ENCODE measurements around the gene NCKAP5. TPM values are rescaled to one million over a fixed set of nuclear protein-coding genes. Genes with fewer than 3 reads are reported as not detected.
"Not testable (repeated sequence)": the region's sequence is repeated elsewhere in the genome, so short reads cannot be mapped to it uniquely, and the experiment has no call there.

Gene NCKAP5
- total RNA-seq, 1 experiment from 2014 or later, result 8.5 TPM

DNA sequence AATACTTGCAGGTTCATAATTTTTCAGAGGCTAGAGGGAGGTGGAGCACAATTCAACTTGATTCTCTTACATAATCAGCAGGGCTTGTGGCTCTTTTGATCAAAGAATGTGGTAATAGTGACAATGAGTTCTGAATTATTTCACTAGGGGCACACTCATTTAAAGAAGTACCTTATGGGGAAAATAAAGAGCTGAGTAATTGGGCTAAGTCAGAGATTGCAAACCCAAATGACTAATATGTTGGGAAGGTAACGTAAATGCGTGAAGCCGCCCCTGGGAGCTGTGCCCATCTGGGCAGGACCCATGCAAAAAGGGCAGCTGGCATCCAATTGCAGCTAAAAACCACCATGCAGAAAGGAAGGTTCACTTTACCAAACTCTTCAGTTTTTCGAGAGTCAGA is 35.3 kb downstream of the NCKAP5 start:
- DNase-seq (ENCODE audit: low read depth, low spot score), result no peak
- in situ Hi-C loops (cut with HindIII; ENCODE audit: low pct_unique_long_range_greater_than_20kb, low sequenced_read_pairs), result no loop called here

DNA sequence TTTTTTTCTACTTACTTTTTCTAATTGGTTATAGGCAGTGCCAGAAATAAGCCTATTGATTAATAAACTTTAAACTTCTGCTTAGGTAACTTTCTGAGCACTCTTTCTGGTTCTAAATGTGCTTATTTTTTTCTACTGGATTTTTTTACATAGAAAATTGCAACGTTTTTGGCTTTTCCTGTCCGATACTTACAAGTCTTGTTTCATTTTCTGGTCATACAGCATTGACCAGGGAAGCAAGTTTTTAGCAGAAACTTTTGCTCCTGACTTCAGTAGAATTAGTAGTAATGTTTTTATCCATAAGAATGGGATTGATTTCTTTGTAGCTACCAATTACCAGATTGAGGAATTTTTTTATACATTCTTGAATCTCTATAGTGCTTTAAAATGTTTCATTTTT is 36.9 kb downstream of the NCKAP5 start:
- in situ Hi-C loops (cut with HindIII; ENCODE audit: low pct_unique_long_range_greater_than_20kb, low sequenced_read_pairs), result no loop called here
- DNase-seq (ENCODE audit: low read depth, low spot score), result no peak

DNA sequence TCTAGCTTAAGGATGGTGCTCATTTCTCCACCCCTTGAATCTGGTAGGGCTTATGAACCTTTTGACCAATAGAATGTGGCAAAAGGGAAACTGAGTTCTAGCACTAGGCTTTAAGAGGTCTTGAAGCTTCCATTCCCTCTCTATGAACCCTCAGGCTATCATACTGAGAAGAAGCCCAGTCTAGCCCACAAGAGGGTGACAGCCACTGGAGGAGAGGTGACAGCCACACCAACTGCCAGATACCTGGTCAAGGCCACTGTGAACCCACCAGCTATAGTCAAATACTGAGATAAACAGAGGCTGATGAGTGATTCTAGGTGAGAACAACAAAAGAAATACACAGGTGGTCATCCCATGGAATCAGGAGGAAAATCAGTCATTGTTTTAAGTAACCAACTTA is 37.6 kb downstream of the NCKAP5 start:
- DNase-seq (ENCODE audit: low read depth, low spot score), result no peak
- in situ Hi-C loops (cut with HindIII; ENCODE audit: low pct_unique_long_range_greater_than_20kb, low sequenced_read_pairs), result no loop called here

DNA sequence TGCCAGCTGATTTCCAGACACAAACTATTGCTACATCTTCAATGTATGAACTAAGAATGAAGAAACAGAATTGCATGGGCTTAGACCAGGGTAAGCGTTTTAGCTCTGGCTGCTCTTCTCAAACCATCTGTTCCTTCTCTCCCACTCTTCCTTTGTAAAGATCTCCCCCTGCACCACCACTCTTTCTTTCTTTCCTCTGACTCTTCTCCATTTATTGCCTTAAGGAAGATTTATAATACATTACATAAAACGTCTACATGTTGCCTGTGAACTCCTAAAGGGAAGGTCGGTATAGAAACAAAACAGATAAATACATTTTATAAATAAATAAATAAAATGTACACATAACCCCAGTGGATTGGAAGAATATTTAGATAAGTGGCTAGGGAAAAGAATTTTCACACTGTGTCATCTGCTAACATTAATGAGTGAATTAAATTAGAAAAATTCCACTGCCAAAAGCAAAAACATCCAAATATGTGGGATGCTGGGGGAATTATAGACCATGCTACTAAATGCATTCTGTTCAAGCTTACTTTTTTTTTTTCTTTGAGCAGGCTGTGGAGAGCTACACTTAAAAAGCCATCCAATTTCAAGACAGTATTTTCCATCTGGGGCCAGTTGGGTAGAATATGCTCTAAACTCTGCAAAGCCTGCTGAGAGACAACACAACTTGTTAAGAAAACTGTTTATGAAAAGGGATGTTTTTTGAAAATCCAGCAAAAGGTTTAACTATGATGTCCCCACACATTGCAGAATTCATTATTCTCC is 41.5 kb downstream of the NCKAP5 start:
- no peak for DNase-seq (ENCODE audit: low read depth, low spot score)
- in situ Hi-C loops (cut with HindIII; ENCODE audit: low pct_unique_long_range_greater_than_20kb, low sequenced_read_pairs), result no loop called here

DNA sequence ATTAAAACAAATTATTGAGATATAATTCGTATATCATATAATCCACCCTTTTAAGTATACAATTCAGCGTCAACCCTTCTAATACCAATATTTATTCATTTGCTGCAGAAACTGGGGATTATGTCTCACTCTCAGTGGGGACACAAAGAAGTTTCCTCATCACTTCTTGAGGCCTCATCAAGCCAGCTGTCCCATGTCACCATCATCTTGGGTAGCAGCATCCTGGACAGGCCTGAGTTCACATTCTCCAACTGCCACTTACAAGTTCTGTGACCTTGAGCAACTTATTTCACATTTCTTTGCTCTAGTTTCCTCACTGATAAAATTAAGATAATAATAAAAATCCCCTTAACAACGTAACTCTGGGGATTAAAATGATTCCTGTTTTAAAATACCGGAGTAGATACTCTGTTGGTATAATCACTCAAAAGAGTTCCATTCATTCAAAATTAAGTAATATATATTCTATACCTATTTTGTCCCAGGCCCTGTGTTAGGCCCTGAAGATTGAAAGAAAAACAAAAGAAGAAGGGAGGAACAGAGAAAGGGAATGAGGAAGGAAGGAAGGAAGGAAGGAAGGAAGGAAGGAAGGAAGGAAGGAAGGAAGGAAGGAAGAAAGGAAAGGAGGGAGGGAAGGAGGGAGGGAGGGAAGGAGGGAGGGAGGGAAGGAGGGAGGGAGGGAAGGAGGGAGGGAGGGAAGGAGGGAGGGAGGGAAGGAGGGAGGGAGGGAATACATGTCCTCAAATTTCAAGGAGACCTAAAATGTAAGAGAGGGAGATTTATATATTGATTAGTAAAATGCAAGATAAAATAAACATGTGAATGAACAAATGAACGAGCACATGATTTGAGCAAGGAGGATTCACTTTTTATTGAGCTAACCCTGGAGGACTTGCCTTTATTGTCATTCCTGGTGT is 42.4 kb downstream of the NCKAP5 start:
- DNase-seq (ENCODE audit: low read depth, low spot score), result no peak
- in situ Hi-C loops (cut with HindIII; ENCODE audit: low pct_unique_long_range_greater_than_20kb, low sequenced_read_pairs), result no loop called here

DNA sequence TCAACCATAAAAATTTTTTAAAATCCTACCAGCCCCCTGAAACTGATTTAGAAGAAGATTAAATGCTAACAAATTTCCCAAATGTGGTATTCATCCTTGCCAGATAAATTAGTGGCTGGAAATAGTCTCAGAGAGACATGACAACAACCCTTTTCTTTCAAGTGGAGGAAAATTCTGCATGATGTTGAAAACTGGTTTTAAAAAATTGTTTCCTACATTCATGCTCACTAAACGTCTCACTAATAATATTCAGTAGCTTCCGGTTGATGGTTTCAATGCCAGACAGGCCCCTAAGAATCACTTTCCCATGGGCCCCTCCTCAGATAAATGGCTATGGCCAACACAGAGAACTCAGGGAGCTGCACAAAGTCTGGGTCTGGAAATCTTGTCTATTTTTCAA is 43.2 kb downstream of the NCKAP5 start:
- DNase-seq (ENCODE audit: low read depth, low spot score), result no peak
- in situ Hi-C loops (cut with HindIII; ENCODE audit: low pct_unique_long_range_greater_than_20kb, low sequenced_read_pairs), result no loop called here

DNA sequence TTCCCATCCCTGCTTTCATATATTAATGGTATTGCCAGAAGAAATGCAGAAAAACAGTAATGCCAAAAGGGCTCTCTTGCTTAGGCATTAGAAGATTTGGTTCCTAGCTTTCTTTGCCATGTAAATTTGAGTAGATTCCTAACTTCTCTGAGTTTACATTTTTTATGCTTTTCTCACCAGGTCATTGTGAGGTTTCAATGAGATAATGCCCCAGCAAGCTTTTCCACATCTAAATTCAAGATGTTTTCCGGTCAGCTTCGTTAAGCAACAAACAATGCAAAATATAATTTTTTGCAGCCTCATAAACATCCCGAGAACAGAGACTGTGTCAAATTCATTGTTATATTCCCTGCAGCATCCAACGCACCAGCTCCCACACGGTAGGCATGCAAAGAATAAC is 44.9 kb downstream of the NCKAP5 start:
- in situ Hi-C loops (cut with HindIII; ENCODE audit: low pct_unique_long_range_greater_than_20kb, low sequenced_read_pairs), result no loop called here
- DNase-seq (ENCODE audit: low read depth, low spot score), result no peak

DNA sequence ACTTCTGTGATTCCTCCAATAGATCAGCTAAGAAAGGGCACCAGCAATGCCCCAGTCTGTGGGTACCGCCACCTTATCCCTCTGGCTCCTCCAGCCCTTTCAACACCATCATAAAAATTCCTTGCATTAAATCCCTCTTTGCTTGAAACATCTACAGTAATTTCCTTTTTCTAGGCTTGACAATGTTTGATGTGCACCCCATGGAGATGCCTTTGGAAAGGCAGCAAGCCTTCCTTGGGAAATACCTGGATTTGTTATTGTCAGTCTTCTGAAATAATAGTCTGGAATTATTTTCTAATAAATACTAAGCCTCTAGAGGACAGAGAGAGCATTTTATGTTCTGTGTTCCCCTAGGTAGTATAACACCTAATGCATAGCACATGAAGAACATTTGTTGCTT is 46.1 kb downstream of the NCKAP5 start:
- DNase-seq (ENCODE audit: low read depth, low spot score), result no peak
- in situ Hi-C loops (cut with HindIII; ENCODE audit: low pct_unique_long_range_greater_than_20kb, low sequenced_read_pairs), result no loop called here

DNA sequence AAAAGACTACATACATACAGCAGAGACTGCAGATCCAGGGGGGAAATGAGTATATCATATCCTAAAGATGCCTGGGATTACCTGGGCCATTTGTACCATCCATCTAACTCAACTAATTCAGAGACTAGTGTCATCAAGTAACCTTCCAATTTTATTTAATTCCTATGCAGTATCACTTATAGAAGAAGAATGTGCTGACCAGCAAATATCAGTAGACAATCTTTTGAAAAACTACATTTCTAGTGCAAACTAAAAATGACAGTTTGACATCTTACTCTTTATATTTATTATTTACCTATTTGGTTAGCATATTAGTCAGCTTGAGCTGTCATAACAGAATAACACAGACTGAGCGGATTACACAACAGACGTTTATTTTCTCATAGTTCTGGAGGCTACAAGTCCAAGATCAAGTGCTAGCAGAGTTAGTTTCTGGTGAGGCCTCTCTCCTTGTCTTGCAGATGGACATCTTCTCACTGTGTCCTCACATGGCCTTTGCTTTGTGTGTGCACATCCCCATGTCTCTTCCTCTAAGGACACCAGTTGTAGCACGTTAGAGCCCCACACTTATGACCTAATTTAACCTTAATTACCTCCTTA is 47.0 kb downstream of the NCKAP5 start:
- DNase-seq (ENCODE audit: low read depth, low spot score), result no peak
- in situ Hi-C loops (cut with HindIII; ENCODE audit: low pct_unique_long_range_greater_than_20kb, low sequenced_read_pairs), result no loop called here

DNA sequence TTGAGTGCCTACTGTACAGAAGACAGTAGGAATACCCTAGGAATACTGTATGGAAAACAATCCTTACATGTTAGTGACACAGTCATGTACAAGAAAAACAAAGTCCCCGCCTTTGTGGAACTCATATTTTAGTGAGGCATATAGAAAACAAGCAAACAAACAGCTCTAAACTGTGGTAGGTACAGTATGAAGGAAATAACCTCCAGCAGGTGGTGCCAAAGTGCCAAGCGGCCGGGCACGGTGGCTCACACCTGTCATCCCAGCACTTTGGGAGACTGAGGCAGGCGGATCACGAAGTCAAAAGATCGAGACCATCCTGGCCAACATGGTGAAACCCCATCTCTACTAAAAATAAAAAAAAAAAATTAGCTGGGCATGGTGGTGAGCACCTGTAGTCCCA is 48.6 kb downstream of the NCKAP5 start:
- in situ Hi-C loops (cut with HindIII; ENCODE audit: low pct_unique_long_range_greater_than_20kb, low sequenced_read_pairs), result not testable (repeated sequence)
- DNase-seq (ENCODE audit: low read depth, low spot score), result peak; percentile 26

DNA sequence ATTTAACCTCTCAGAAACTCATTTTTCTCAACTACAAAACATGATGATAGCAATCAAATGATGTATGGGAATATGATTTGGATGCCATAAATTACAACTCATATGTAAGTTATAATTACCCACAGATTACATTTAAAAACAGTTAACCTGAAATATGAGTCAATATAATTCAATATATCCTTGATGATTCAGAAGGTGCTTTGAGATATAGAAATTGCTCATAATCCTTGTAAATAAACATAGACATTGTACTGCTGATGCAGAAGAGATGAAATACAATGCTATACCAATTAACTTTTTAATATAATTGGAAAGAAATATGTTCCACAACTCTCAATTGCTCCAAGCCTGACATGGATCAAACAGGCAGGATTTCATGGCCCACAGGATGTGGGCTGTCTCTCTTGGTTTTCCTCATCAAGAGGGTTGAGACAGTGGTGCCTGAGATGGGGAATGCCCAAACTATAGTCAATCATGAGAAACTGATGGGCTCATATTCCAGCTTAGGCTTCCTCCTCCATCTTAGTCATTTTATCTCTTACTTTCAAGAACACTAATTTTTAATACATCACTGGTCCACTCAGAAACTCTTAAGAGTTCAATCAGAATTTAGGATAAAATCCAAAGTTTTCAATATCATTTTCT is 49.4 kb downstream of the NCKAP5 start:
- in situ Hi-C loops (cut with HindIII; ENCODE audit: low pct_unique_long_range_greater_than_20kb, low sequenced_read_pairs), result no loop called here

DNA sequence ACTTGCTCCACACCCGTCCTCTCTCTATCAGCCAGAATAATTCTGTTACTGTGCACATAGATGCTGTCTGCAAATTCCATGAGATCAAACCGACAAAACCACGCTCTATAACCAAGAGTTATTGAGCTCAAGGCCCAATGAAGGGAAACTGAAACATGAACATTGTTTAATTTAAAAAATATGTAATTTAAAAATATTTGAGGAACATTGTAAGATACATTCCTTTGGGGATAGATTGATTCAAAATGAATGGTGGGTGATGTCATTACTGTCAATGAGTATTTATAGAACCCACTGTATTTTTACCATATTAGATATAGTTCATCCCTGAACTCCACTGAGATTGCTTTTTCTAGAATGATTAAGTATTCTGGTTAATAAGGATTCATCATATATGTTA is 50.4 kb downstream of the NCKAP5 start:
- DNase-seq (ENCODE audit: low read depth, low spot score), result no peak
- in situ Hi-C loops (cut with HindIII; ENCODE audit: low pct_unique_long_range_greater_than_20kb, low sequenced_read_pairs), result no loop called here

More for the DNA sequence above, 49.4 kb downstream of the NCKAP5 start:
- no peak for DNase-seq (ENCODE audit: low read depth, low spot score)

DNA sequence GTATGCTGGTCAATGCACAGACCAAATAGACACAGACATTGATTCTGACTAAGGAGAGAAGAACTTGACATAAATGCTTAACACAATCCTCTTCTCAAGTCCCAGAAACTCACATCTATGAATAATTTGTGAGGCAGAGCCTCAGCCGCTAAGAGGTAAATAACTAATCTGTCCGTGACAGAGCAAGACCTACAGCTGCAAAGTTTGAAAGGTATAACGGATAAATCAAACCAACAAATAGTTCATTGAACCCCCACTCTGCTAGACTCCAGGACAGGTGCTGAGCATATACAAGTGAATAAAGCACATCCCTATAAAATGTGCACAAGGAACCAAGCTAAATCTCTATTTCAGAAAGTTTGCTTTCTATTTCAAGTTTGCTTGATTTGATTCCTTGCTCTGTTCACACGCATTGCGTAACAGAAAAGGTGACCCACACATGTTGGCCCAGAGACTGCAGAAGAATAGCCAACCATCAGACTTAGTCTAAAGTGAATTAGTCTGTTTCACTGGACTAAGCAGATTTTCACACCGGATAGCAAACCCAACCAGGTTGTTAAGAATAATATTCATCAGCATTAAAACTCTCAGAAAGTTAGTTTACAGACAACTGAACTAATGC is 51.7 kb downstream of the NCKAP5 start:
- in situ Hi-C loops (cut with HindIII; ENCODE audit: low pct_unique_long_range_greater_than_20kb, low sequenced_read_pairs), result no loop called here
- no peak for DNase-seq (ENCODE audit: low read depth, low spot score)

DNA sequence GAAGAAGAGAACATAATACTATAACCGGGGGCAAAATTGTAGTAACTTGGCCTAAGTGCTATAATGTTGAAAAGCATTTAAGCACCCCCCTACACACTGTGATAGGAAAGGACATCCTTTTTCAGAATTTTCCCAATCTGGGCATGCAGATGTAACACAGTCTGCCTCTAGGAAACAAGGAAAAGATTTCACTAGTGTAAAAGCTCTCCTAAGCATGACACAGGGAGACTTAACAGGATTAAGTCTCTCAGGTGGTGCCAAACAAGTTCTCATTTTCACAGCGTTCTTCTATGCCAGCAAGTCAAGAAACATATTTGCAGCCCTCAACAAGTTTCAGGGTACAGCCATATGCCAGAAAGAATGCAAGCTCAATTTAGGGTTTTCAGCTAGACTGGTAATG is 53.0 kb downstream of the NCKAP5 start:
- in situ Hi-C loops (cut with HindIII; ENCODE audit: low pct_unique_long_range_greater_than_20kb, low sequenced_read_pairs), result no loop called here
- no peak for DNase-seq (ENCODE audit: low read depth, low spot score)

DNA sequence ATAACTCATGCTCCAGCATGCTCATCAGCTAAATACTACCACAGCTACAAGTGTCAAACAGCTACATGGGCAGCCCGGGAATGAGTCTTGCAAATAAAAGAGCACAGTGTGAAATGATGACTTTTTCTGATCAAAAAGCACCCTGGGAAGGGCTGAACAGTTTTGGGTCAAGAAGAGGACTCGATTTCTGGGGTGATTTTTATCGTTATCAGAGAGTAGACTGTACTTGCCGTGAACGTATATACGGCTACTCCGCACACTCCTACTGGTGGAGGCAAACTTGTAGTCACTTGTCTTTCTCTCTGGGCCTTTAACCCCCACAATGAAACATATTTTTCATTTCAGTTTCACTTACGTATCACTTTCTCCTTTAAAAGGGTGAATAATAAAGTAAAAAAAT is 54.4 kb downstream of the NCKAP5 start:
- no peak for DNase-seq (ENCODE audit: low read depth, low spot score)
- in situ Hi-C loops (cut with HindIII; ENCODE audit: low pct_unique_long_range_greater_than_20kb, low sequenced_read_pairs), result no loop called here

DNA sequence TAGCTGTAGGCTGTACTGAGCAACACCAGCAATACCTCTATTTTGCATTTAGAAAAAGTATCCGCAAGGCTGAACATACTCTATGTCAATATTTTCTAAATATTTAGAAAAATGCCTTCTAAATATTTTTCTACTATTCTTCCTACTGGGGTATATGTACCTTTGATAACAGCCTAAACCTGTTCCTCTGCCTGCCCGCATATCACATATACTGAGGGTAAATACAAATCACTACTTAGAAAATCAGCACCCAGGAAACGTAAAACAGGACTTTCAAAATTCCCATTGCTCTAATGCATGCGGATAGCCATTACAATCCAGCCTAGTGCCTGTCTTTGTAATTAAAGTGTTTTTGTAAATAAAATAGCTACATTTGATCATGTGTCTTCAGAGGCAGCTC is 56.1 kb downstream of the NCKAP5 start:
- in situ Hi-C loops (cut with HindIII; ENCODE audit: low pct_unique_long_range_greater_than_20kb, low sequenced_read_pairs), result no loop called here
- DNase-seq (ENCODE audit: low read depth, low spot score), result no peak

DNA sequence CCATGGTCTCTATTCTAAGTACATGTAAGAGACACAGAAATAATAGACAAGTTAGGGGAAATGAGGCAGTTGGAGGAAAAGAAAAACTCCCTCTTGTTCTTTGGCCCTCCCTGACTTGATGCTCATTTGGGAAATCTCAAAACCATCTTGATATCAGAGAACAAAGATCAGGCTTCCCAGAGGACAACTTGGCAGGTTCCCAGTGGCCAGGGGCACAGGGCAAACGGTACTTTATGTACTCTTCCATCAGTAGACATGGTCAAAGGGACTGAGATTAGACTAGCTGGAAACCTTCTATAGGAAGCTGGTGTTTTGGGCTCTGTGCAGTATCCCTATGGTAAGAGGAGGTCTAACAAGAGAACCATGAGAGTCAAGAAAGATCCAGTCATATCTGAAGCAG is 56.6 kb downstream of the NCKAP5 start:
- in situ Hi-C loops (cut with HindIII; ENCODE audit: low pct_unique_long_range_greater_than_20kb, low sequenced_read_pairs), result no loop called here
- DNase-seq (ENCODE audit: low read depth, low spot score), result no peak

DNA sequence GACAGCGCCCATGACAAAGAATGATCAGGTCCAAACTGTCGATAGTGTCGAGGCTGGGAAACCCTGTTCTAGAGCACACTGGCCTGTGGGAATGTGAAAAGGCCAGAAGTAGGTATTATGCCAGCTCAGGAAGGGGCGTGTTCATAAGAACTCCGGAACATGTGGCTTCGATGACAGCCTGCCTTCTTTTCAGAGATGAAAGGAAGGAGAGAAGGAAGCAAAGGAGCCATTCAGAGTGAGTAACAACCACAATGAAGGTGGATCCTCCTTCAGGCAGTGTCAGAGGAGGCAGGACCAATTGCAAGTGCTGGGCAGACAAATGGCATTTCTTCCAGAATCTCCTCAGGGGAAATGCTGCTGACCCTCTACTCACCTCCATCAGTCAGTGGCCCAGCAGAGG is 58.5 kb downstream of the NCKAP5 start:
- in situ Hi-C loops (cut with HindIII; ENCODE audit: low pct_unique_long_range_greater_than_20kb, low sequenced_read_pairs), result no loop called here
- DNase-seq (ENCODE audit: low read depth, low spot score), result peak; percentile 46
